Epidermal melanocyte (primary cell): Measurements from ENCODE around the gene ADD1.

Source experiments
- DNase-seq: peaks from one replicate; pipeline ENCODE4 v3.0.0; 2011; ENCODE audit warnings: low spot score; ENCODE audit not compliant: insufficient read length

Gene ADD1

DNA sequence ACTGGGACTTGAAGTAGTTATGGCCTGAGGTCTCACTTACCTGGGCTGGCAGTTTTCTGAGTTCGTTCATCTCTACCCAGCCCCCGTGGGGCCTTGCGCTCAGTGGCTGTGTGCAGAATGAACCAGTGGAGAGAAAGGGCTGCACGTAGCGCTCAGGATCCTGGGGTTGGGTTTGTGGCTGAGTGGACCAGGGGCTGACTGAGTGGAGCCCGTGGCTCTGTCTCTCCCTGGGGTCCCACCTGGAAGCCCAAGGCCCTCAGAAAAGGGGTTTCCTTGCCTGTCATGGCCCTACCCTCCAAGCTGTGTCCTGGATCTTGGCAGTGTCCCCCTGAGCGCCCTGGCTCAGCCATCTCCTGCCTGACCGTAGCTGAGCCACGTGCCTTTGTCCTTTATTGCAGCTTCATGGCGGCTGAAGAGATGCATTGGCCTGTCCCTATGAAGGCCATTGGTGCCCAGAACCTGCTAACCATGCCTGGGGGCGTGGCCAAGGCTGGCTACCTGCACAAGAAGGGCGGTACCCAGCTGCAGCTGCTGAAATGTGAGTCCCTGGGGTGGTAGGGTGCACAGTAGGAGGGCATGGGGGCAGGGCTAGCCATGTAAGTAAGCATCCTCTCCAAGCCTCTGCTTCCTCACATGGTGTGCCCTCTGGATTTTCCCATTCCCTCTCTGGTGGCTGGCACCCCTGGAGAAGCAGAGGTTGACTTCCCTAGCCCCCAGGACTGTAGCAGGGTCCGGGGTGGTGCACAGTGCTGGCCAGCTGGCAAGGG, 23.2 kb upstream of the ADD1 start:
- DNase-seq, result no peak

DNA sequence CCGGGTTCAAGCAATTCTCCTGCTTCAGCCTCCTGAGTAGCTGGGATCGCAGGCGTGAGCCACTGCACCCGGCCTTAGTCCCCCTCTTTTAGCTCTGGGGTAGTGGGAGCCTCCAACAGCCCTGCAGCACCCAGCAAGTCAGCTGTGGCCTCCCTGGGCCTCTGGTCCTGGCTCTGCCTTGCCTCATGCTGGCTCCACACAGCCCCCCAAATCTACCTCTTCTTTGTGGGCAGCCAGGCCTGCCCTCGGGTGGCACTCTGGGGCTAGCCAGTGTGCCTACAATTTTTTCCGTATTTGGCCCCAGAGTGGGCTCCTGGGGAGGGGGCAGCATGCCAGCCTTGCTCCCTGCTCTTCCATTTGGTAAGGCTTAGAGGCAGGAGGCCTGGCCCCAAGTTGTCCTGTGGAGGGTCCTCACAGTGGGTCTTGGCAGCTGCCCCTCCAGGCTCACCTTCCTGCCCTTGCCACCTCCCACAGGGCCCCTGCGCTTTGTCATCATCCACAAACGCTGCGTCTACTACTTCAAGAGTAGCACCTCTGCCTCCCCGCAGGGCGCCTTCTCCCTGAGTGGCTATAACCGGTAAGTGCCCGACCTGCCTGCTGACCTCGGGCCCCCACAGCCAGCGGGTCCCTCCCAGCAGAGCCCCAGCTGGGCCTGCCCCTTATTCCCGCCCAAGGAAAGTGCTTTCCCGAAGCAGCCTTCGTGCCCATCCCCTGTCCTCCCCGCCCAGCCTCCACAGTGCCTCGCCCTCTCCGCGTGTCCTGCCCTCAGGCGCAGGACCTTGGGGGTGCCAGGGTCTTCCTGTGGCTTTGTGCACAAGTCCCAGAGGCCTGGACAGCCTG, 21.0 kb upstream of the ADD1 start:
- no peak for DNase-seq

DNA sequence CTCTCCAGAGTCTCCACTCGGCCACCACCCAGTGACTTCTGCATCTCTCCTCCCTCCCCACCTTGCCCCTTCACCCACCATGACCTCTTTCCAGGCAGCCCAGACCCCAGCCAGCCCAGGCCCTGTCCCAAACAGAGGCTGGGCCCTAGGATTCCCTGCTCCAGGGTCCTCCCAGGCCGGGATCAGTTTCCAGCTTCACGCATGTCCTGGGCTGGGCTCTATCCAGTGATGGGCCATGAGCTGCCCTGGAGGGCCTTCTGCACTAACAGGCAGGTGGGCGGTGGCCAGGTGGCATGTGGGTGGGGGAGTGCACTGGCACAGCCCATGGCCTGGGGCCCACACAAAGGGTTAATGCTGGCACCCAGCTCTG, 20.4 kb upstream of the ADD1 start:
- DNase-seq, result no peak

DNA sequence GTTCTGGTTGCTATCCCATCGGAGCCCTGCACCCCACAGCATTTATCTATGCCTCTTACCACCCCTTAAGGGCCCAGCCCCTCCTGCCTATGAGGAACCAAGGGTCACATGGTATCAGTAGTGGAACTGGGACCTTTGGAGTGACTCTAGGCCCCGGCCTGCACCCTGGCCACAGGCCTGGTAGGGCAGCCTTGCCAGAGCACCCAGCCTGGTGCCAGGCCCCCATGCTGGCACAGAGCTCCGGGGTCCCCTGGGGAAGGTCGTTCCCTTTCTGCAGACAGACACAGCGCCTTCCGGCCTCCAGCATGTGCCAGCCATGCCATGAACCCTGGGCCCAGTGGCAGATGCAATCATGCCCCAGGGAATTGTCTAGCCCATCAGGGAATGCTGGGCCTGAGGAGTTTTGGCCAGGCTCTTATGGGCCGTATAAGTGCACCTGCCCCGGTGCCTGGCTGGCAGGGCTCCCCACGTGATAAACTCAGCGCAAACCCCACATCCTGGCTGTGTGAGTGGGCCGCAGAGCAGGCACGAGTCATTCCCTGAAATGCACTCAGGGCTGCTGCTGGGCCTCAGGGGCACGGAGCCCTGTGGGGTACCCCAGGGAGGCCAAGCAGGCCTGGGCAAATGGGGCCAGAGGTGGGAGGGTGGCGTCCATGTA, 19.8 kb upstream of the ADD1 start:
- DNase-seq, result no peak

DNA sequence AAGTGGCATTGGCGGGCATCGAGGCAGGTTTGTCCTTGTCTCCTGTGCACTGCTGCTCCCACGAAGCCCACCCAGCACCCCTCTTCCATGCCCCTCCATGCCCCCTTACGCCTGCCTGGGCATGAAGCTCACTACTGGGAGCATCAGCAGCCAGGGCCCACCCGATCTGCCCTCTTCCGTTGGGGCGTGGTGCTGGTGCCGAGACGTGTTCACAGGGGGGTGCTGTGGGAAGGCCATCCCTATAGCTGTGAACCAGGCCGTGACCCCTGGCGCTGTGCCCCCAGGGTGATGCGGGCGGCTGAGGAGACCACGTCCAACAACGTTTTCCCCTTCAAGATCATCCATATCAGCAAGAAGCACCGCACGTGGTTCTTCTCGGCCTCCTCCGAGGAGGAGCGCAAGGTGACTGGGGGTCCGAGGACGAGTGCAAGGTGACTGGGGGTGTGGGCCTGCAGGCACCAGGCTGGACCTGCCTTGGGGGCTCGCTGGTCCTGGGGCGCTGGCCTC, 19.3 kb upstream of the ADD1 start:
- DNase-seq, result no peak

DNA sequence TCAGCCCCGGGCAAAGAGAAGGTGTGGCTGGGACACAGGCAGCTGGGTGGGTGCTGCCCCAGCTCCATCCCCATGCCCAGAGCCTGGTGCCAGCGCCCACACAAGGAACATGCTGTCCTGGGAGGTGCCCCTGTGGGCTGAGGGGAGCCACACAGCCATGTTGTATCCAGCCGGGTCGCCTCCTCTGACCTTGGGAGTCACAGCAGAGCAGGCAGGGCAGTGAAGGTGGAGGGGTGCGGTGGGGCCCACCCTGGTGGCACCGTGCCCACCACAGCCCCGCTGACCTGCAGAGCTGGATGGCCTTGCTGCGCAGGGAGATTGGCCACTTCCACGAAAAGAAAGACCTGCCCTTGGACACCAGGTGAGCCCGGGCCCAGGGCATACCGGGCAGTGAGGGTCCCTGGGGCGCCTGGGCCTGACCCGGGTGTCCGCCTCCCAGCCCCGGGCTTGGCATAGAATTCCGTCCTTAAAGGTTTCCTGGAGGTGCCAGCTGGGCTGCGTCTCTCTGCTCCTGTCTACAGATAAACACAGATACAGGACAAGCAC, 18.7 kb upstream of the ADD1 start:
- DNase-seq, result no peak

DNA sequence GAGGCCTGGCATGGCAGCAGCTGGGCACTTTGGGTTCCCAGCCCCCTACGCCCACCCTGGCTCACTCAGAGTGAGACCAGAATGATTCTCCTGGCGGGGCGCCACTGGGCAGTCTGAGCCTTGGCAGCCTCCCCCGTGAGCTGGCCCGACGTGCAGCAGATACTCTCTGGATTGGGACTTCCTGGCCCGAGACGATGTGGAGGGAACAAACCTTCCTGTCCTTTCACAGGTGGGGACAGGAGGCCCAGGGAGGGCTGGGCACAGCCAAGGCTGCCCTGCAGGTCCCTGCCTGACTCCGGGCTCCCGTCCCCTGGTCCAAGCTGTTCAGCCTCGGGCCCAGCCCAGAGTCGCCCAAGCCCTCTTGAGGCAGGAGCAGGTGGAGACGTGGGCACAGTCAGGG, 17.9 kb upstream of the ADD1 start:
- no peak for DNase-seq

DNA sequence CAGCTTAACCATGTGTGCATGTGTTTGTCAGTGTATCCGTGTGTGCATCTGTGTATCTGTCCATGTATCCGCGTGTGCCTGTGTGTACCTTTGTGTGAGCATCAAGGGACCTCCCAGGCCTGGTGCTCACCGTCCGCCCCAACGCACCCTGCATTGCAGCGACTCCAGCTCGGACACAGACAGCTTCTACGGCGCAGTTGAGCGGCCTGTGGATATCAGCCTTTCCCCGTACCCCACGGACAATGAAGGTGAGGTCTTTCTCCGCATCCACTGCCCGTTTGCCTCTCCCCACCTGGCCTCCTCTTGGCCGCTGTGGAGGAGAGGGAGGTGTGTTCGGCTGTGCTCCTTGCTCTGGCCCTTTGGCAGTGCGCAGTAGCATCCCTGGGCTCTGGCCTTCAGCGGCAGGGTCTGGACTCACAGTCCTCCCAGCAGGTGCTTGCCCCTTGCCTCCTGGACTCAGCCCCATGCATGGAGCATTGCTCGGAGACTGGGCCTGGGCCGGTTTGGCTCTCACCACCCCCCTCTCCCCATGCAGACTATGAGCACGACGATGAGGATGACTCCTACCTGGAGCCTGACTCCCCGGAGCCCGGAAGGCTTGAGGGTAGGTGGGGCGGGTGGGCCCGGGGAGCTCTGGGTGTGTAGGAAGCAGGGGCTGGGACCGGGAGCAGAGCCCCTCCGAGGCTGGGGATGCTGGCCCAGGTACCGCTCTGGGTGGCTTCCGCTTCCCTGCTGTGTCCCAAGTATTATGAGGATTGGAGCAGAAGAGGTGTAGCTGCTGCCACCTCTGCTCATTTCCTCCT, 16.4 kb upstream of the ADD1 start:
- DNase-seq, result no peak

DNA sequence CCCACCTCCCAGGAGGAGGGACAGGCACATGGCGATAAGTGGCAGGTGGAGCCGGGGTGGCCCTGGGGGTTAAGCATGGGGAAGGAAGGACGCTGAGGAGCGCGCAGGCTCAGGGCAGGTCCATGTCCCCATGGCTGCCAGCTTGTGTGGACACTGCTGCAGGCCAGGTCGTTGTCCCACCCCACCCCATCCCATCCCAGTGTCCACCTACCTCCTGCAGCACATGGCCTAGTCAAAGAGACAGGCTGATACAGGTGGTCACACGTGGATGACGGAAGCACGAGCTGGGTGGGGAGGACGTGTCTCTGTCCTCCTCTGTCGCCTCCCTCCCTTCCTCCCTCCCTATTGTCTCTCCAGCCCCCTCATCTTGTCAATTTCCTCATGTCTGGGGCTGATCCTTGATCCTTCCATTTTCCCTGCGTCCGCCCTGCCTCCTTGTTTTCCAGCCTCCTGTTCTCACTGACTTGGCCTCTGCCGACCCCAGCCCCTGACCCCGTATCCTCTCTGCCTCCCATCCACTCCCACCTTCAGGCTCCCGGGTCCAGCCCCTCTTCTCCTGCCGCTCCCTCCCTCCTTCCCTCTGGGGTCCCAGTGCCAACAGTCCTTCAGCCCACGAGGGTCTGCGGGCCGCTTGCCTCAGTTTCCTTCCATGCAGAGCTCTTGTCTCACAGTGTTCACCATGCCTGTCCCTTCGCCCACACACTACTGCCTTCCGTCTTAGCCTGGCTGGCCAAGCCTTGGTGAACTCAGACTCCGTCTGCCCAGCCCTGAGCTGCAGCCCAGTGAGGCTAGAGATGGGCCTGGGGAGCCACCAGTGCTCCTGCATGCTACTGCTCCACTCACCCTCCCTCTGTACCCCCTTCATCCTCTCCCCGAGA, 15.5 kb upstream of the ADD1 start:
- DNase-seq, result no peak

DNA sequence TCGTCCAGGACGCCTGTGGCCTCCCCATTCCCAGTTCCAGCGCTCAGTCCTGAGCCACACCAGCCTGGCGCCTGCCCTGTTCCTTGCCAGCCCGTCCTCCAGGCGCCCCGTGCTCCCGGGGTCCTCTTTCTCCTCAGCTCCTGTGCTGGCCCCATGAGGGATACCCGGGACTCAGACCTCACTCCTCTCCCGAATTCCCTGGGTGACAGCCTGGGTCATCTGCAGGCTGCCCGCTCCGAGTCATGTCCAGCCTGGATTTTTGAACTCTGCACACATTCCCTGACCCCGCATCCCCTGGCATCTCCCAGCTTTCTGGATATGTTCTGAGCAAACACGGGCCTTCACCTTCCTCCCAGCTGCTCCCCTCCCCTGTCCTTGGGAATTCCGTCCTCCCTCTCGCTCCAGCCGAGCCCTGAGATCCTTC, 14.9 kb upstream of the ADD1 start:
- DNase-seq, result no peak

DNA sequence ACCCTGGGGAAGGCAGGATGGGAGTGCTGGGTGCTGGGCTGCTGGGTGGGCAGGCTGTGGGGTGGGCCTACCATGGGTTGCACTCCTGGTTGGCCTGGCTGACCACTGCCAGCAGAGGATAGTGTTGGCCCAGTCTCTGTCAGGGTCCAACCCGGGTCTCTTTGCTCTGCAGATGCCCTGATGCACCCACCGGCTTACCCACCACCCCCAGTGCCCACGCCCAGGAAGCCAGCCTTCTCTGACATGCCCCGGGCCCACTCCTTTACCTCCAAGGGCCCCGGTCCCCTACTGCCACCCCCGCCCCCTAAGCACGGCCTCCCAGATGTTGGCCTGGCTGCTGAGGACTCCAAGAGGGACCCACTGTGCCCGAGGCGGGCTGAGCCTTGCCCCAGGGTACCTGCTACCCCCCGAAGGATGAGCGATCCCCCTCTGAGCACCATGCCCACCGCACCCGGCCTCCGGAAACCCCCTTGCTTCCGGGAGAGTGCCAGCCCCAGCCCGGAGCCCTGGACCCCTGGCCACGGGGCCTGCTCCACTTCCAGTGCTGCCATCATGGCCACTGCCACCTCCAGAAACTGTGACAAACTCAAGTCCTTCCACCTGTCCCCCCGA, 14.2 kb upstream of the ADD1 start:
- no peak for DNase-seq

DNA sequence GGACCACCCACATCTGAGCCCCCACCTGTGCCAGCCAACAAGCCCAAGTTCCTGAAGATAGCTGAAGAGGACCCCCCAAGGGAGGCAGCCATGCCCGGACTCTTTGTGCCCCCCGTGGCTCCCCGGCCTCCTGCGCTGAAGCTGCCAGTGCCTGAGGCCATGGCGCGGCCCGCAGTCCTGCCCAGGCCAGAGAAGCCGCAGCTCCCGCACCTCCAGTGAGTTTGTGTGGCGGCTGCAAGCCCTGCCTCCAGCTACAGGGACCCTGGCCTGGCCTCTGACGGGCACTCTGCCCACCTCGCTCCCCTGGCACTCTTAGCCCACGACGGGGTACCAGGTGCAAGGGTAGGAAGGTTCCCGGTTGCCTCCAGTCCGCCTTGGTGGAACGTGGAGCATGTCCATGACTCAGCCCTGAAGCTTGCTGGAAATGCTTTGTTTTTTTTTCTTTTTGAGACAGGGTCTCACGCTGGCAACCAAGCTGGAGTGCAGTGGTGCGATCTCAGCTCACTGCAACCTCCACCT, 13.7 kb upstream of the ADD1 start:
- DNase-seq, result no peak

DNA sequence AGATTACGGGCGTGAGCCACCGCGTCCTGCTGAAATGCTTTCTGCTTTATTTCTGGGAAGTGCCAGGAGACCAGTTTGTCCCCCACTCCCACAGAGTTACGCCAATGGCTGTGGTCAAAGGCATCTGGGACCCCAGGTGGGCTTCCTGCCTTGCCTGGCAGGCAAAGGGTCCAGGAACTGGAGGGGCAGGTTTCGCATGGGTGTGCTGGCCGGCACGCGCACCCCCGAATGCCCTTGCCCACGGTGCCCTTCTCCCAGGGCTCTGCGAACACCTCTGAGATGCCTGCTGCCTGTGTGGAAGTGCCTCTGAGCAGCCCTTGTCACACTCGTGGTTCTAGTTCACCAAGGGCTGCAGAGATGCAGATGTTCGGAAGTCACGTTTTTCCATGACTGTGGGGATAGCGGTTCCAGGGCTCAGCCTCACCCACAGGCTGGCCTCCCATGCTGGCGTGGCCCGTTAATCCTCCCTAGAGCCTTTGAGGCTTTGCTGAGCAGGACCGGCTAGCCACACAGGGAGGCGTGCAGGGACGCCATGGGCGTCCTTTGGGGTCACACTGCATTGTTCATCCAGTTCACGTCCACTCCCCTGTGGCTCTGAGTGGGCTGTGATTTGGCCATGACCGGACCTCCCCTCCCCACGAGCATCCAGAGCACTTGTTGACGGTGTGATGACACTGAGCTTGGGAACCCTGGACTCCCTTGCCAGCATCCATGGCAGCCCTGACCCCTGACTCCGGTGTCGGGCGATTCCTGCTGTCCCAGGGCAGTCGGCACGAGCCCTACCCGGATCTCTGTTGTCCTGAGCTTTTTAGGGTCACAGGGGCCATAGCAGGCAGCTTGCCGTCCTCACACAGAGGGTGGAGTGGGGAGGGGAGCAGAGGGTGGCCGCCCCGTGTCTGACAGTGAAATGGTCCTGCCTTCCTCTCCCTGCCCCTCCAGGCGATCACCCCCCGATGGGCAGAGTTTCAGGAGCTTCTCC, 12.7 kb upstream of the ADD1 start:
- no peak for DNase-seq

DNA sequence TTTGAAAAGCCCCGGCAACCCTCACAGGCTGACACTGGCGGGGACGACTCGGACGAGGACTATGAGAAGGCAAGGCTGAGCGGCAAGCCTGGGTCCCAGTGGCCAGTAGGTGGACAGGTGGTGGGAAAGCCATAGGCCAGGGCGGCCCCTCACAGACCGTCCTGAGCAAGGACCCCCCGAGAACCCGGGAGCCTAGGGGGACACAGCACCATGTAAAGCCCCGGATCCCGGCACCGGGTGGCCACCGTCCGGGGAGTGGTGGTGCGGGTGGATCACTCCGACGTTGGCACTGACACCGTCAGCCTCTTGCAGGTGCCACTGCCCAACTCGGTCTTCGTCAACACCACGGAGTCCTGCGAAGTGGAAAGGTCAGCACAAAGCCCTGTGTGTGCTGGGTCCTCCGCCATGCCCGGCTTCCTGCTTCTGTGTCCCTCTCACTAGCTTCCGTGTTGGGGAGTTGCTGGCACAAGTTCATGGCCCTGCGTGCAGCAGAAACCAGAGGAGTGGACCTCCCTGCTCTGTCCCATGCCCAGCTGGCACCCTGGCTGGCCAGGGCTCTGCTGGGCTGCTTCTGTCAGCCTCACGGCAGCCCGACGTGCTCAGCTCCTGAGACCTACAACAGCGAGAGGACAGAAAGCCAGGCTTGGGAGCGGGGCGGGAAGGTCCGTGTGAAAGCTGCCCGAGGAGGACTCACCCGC, 11.9 kb upstream of the ADD1 start:
- DNase-seq, result no peak

DNA sequence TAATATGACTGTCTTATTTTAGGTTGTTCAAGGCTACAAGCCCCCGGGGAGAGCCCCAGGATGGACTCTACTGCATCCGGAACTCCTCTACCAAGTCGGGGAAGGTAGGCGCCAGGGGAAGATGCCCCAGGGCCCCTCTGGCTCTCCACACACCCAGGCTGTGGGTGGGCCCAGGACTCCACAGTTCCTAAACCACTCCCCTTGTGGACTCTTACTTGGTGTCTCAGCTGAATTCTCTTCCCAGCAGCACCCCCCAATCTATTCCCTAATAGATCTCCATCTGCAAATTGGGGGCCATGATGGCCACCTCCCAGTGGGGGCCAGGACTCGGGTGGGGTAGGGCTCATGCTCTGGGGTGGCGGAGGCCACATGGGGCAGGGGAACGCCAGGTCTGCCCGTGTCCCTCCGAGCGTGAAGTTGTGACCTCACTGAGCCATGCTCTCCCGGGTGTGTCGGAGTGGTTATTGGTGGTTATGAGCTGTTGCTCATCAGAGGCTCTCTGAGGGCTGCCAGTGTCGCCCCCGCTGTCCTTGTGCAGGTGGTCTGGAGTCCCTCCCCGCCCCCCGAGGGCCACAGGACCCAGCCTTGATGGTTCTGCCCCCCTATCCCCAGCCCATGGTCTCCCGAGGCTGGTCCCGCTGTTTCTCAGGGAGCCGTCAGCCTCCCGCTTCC, 11.2 kb upstream of the ADD1 start:
- no peak for DNase-seq

DNA sequence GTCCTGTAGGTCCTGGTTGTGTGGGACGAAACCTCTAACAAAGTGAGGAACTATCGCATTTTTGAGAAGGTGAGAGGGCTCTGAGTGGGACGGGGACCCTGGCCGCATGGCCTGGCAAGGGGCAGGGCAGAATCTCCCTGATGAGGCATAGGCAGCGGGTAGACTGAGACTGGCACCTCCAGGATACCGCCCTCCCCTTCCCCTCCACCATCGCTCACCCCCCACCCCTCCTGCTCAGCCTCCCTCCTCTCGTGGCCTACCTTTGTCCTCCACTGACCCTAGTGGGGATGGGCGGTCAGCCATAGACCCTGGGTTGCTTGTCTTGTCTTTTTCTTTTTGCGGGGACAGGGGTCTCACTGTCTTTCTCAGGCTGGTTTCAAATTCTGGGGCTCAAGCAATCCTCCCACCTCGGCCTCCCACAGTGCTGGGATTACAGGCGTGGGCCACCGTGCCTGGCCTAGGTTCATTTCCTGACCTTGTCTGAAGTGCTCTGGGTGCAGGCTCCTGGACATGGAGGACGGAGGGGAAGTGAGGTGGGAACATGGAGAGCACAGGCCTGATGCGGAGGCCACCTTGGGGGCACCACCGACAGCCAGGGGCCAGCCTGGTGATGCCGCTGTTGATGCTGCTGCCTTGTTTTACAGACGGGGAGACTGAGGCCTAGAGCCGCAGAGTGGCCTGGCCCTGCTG, 10.5 kb upstream of the ADD1 start:
- no peak for DNase-seq

DNA sequence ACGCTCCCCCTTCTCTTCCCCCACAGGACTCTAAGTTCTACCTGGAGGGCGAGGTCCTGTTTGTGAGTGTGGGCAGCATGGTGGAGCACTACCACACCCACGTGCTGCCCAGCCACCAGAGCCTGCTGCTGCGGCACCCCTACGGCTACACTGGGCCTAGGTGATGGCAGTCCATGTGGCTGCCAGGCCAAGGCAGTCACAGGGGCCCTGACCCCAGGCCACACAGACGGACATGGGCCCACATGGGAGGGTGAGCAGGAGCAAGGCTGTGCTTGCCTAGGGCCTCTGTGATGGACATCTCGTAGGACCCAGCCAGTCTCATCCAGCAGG, 10.0 kb upstream of the ADD1 start:
- DNase-seq, result no peak
